A549 treated with AZD9567 at 1 μM for 4 hours (cell line): Measurements from ENCODE around the gene DAND5. TPM values are rescaled to one million over a fixed set of nuclear protein-coding genes. Genes with fewer than 3 reads are reported as not detected.

Experiments used
- total RNA-seq: library from RNA; stranded (reverse); fragments of 200-300 nt; extraction: Qiagen RNA extraction; gene quantifications from 5 replicates; pipeline ENCODE4 v1.2.3, GENCODE V29; 2022; ENCODE audit not compliant: insufficient read depth

Gene DAND5
- total RNA-seq, result 0.03 to 0.07 TPM (median 0.06 TPM) in 3 of 5 replicates, not detected in the others

DNA sequence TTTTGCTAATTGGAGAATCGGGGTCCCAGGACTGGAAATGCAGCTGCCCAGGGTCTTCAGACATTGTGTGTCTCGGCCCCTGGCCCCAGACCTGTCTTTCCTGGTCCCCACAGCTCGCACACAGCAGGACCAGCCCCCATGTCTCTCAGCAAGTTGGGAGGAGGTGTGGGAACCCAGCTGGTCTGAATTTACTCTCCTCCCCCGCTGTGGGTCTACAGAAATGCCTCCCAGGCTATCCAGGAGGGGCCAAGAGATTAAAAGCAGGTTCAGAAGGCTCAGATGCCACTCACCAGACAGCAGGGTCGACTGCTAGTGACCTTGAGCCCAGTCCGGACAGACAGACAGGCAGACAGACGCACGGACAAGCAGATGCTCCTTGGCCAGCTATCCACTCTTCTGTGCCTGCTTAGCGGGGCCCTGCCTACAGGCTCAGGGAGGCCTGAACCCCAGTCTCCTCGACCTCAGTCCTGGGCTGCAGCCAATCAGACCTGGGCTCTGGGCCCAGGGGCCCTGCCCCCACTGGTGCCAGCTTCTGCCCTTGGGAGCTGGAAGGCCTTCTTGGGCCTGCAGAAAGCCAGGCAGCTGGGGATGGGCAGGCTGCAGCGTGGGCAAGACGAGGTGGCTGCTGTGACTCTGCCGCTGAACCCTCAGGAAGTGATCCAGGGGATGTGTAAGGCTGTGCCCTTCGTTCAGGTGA, at the start of gene DAND5:
Gene DAND5, plus strand, starts transcription at position 285 of the 697 bp plus-strand sequence. Its CDS starts 85 bp downstream, at position 370.

DNA sequence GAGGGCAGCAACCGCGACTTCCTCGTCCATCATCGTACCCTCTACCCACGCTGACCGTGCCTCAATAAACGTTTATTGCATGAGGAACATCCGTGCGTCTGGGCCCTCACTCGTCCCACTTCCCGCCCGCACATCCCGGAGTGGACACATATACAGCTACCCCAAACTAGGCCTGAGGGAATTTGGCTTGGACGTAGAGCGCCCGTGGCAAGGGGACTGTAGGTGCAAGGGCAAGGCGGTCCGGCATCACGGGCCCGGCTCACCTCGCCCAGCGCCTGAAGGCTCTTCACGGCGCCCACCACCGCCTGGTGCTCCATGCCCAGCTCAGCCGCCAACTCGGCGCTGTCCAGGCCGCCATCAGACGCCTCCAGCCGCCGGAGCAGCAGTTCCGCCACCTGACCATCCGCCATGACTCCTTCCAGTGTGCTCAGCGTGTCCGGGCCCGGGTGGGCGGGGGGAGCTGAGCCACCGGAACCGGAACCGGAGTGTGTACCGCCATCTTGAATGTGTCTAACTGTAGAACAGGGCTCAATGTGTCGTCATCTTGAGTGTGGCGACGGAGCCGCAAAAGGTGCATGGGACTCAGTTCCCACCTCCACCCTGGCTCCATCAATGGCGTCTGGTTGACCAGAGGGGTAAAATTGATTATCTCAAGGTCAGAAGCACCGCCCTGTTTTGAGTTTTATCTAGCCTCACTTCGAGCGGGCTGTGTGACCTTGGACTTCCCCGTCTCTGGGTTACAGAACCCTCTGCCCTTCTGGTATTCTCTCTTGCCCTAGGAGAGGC, 35.9 kb upstream of the DAND5 start, which contains the start of gene FARSA:
Gene FARSA, minus strand, starts transcription at position 425 of the 786 bp plus-strand sequence. Its CDS starts 15 bp downstream, at position 410.

GRCh38 chr19:12937927-12938778, 31.2 kb upstream of the DAND5 start, which contains the start of gene CALR:
Gene CALR (plus strand): TSS chr19:12938609. CDS start chr19:12938680, 71 bp downstream.

DNA sequence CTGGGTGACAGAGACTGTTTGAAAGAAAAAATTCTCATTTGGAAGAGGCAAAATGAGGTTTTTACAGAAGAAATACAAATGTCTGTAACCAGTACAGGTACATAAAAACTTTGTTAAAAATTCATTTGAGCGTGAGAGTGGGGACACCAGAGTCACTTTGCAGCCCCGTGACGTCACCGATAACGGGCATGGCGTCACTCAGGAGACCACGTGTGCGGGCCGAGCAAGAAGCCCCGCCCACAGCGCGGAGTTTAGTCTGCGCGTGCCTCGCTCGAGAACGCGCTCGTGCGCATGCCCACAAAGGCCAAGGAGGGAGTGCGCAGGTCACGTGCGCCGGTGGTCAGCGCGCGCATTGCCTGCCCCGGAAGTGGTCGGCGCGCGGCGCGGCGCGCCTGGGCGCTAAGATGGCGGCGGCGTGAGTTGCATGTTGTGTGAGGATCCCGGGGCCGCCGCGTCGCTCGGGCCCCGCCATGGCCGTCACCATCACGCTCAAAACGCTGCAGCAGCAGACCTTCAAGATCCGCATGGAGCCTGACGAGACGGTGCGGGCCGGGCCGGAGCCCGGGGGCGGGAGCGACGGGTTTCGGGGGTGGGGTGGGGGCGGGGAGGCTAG, 23.8 kb upstream of the DAND5 start, which contains the start of gene RAD23A:
Gene RAD23A, plus strand, starts transcription at position 384 of the 613 bp plus-strand sequence. Its CDS starts 87 bp downstream, at position 471.

DNA sequence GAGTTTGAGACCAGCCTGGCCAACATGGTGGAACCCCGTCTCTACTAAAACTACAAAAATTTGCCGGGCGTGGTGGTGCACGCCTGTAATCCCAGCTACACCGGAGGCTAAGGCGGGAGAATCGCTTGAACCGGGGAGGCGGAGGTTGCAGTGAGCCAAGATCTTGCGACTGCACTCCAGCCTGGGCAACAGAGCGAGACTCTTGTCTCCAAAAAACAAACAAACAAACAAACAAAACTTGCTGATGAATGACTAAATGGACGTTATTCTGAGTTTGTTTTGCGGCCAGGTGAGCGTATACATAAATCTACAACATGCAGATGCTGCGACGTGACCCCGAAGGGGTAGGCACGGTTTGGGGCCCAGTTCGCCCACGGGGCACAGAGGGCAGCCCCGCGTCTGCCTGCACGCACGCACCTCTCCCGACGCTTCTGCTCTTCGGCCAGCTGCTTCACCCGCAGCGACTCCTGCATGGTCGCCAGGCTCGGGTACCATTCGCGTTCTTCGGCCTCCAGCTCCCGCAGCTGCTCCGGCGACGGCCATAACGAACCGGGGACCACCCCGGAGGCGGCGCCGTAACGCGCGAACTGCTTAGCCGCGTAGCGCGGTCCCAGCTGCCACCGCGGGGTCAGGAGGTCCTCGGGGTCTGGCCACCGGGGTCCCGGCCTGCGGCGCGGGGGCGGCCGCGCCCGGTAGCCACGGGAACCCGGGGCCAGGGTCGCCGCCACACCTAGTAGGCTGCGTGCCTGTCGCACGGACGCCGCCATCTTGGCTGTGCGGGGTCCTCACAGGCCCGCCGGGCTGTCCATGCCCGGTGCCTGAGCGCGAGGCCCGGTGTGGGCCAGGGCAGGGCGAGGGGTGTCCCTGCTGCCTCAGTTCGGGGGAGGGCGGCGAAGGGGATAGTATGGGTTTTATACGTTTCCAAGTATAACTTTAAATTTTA, 12.7 kb upstream of the DAND5 start, which contains the start of gene GADD45GIP1:
Gene GADD45GIP1, minus strand, starts transcription at position 778 of the 943 bp plus-strand sequence. Its CDS starts 11 bp downstream, at position 767.

DNA sequence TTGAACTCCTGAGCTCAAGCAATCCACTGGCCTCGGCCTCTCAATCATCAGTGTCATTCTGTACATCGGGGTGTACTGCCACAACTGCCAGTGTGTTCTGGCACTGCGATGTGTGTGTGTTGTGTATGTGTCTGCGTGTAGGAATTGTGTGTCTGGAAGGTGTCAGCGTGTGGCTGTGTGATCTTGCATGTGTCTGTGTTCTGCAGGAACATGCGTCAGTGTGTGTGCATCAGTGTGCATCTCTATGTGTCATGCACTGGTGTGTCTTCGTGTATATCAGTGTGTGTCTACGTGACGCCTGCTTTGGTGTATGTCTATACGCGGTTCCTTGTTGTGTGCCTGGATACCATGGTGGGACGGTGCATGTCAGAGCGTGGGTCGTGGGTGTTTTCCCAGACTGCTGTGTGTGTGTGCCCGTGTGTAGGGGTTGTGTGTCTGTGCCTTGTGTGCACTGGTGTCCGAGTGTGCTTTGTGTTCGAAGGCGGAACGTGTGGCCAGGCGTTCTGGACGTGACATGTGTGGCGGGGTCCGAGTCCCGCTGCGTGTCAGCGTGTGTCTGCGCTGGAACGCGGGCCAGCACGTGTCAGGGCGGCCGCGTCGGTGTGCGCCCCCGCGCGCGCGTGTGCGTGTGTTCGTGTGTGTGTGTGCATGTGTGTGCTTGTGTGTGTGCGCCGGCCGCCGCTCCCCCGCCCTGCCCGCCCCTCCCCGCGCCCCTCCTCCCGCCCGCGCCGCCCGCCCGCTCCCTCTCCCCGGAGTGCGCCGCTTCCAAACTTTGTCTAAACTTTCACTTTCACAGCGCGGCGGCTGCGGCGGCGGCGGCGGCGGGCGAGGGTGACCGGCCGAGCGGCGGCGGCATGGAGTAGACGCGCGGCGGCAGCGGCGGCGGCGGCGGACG, 25.6 kb downstream of the DAND5 start, which contains the start of gene NFIX:
Gene NFIX, plus strand, starts transcription at position 775 of the 895 bp plus-strand sequence. CDS start 363 bp downstream, outside the sequence.

Other genes starting within 250 kb of the DAND5 start
- 31.3 to 35.3 TPM (median 33.6 TPM) in 5 replicates for gene TNPO2, start 245.6 kb upstream of the DAND5 start, total RNA-seq
- 118 to 201 TPM (median 193 TPM) in 5 replicates for gene TRIR, start 234.9 kb upstream of the DAND5 start, total RNA-seq
- 83.8 to 103 TPM (median 99.2 TPM) in 5 replicates for gene GET3, start 232.1 kb upstream of the DAND5 start, total RNA-seq
- gene BEST2, start 217.8 kb upstream of the DAND5 start, total RNA-seq, result 0.59 to 1.0 TPM (median 0.79 TPM) in 4 of 5 replicates, not detected in the other
- gene HOOK2, start 194.0 kb upstream of the DAND5 start, total RNA-seq, result 9.8 to 14.0 TPM (median 12.8 TPM) in 5 replicates
- gene JUNB, start 178.1 kb upstream of the DAND5 start, total RNA-seq, result 110 to 185 TPM (median 160 TPM) in 5 replicates
- 0.47 to 0.91 TPM (median 0.66 TPM) in 4 of 5 replicates, not detected in the other for gene PRDX2, start 167.8 kb upstream of the DAND5 start, total RNA-seq
- 9.1 to 13.7 TPM (median 11.8 TPM) in 4 of 5 replicates, not detected in the other for gene THSD8, start 167.5 kb upstream of the DAND5 start, total RNA-seq
- 39.4 to 50.4 TPM (median 46.8 TPM) in 5 replicates for gene RNASEH2A, start 163.0 kb upstream of the DAND5 start, total RNA-seq
- gene RTBDN, start 135.0 kb upstream of the DAND5 start, total RNA-seq, result 0.08 to 0.09 TPM in 2 of 5 replicates, not detected in the others
- gene MAST1, start 131.1 kb upstream of the DAND5 start, total RNA-seq, result 1.5 to 7.0 TPM (median 1.7 TPM) in 5 replicates
- 28.6 to 36.5 TPM (median 29.7 TPM) in 5 replicates for gene DNASE2, start 88.1 kb upstream of the DAND5 start, total RNA-seq
- 0.05 to 0.07 TPM in 2 of 5 replicates, not detected in the others for gene KLF1, start 82.4 kb upstream of the DAND5 start, total RNA-seq
- gene GCDH, start 78.4 kb upstream of the DAND5 start, total RNA-seq, result 9.2 to 21.4 TPM (median 9.9 TPM) in 5 replicates
- gene SYCE2, start 50.3 kb upstream of the DAND5 start, total RNA-seq, result 0.25 to 1.8 TPM (median 0.42 TPM) in 5 replicates
- gene FARSA, start 35.9 kb upstream of the DAND5 start, total RNA-seq, result 60.5 to 80.0 TPM (median 74.4 TPM) in 5 replicates
- 481 to 566 TPM (median 518 TPM) in 5 replicates for gene CALR, start 31.0 kb upstream of the DAND5 start, total RNA-seq
- gene RAD23A, start 23.7 kb upstream of the DAND5 start, total RNA-seq, result 73.1 to 82.3 TPM (median 81.9 TPM) in 5 replicates
- gene GADD45GIP1, start 12.4 kb upstream of the DAND5 start, total RNA-seq, result 20.6 to 55.7 TPM (median 51.6 TPM) in 5 replicates
- gene NFIX, start 25.9 kb downstream of the DAND5 start, total RNA-seq, result 3.6 to 4.3 TPM (median 3.8 TPM) in 5 replicates
- gene LYL1, start 133.3 kb downstream of the DAND5 start, total RNA-seq, result 0.56 to 0.92 TPM (median 0.70 TPM) in 4 of 5 replicates, not detected in the other
- gene TRMT1, start 147.2 kb downstream of the DAND5 start, total RNA-seq, result 34.6 to 44.3 TPM (median 38.0 TPM) in 5 replicates
- gene NACC1, start 148.7 kb downstream of the DAND5 start, total RNA-seq, result 33.2 to 43.4 TPM (median 39.4 TPM) in 5 replicates
- 48.0 to 53.3 TPM (median 52.4 TPM) in 5 replicates for gene STX10, start 180.8 kb downstream of the DAND5 start, total RNA-seq
- gene IER2, start 180.8 kb downstream of the DAND5 start, total RNA-seq, result 38.5 to 59.3 TPM (median 49.4 TPM) in 5 replicates